Measurements from ENCODE around the gene KCNJ4.

KCNJ4 gene

GRCh38 chr22:38451404-38451803 lies 3.6 kb downstream of the KCNJ4 start:
- no peak for DNase-seq

DNA sequence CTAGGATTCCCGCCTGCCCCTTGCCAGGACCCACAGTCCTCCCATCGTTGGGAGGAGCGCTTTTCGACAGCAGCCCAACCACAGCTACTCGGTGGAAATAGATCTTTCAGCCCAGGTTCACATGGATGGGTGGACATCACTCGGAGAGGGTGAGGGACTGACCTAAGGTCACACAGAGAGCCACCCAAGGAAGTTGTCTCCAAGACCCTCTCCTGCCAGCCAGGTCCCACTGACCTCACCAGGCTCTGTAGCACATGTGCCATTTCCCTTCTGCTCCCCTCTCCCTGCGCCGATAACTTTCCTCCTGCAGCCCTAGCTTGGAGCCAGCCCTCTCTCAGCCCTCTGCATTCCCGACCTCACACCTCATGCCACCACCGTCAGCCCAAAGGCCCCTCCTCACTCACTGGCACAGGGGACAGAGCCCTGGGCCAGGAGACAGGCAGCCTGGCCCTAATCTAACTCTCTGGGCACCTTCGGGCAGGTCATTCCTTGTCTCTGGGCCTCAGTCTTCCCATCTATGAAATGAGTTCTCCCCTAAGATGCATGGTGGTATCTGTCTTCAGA lies 4.7 kb downstream of the KCNJ4 start:
- DNase-seq = no peak

- DNase-seq = no peak
Observed at GRCh38 chr22:38449776-38450175, 5.2 kb downstream of the KCNJ4 start.

DNA sequence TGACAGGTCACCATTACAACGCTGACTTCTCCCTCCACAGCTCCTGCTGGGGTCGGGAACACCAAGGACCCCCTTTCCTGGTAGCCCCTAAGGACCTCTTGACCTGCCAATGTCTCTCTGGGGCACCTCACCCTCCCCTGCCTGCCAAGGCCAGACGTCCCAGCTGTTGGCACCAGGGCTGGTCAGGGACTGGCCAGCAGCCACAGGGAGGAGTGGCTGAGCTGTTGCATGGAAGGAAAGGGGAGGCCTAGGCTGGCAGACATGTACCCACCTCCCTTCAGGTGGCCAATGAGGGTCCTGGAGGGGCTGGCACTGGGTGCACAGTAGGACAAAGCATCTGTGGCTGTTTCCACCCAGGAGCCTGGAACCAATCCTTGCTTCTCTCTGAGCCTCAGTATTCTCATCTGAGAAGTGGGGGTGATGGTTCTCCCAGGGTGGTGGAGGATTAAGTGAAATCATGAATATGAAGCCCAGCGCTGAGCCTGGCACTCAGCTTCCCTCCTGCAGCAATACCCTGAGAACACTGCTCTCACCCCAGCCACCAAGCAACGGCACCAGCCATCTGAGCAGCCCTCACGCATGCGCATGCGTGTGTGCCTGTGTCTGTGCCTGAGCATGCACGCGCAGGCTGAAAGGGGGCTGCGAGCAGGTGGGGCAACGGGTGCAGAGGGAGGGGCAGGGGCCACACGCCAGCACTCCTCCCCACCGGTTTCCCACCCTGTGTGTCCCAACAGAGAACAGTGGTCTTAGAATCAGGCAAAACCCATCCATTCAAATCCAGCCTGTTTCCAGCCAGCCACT lies 5.9 kb downstream of the KCNJ4 start:
- no peak for DNase-seq

- no peak for DNase-seq
Observed at GRCh38 chr22:38446018-38446601, 8.9 kb downstream of the KCNJ4 start.

DNA sequence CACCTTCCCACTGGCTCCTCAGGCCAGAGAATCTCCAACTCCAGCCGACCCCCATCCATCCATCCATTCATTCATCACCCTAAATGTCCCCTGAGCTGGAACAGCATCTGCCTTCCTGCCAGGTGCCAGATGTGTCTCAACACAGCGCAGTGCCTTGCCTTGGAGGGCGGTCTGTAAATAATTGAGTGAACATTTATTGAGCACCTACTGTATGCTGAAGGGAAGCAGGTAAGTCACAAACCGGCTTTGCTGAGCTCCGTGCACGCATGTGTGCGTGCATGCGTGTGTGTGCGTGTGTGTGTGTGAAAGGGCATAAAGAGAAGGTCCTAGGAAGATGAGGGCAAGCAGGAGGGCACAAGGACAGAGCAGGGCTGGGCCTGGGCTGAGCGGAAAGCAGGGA lies 10.2 kb downstream of the KCNJ4 start:
- no peak for DNase-seq

GRCh38 chr22:38443628-38444521 lies 11.1 kb downstream of the KCNJ4 start:
- DNase-seq = no peak

- no peak for DNase-seq
Observed at GRCh38 chr22:38442967-38443627, 11.9 kb downstream of the KCNJ4 start.

GRCh38 chr22:38441620-38442287 lies 13.2 kb downstream of the KCNJ4 start:
- DNase-seq = no peak

- DNase-seq = no peak
Observed at GRCh38 chr22:38440747-38441350, 14.2 kb downstream of the KCNJ4 start.

- no peak for DNase-seq
Observed at GRCh38 chr22:38437416-38437815, 17.6 kb downstream of the KCNJ4 start.

GRCh38 chr22:38436629-38437395 lies 18.2 kb downstream of the KCNJ4 start:
- no peak for DNase-seq

GRCh38 chr22:38435965-38436364 lies 19.0 kb downstream of the KCNJ4 start:
- DNase-seq = no peak

DNA sequence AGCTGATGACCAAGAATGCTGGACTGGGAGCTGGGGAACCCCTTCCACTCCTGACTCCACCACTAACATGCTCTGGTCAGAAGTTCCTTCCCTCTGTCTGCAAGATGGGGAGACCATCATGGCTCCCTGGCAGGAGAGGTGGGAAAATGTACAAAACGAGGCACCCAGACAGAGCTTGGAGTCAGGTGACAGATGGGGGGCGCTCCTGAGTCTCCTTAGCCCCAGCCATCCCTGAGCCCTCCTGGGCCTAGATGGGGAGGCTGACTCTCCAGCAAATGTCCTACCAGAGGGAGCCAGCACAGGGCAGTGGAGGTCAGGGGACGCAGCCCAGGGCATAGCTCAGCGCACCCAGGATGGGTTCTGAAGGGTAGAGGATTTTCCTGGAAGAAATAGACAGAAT lies 20.0 kb downstream of the KCNJ4 start:
- no peak for DNase-seq

GRCh38 chr22:38433871-38434270 lies 21.1 kb downstream of the KCNJ4 start:
- DNase-seq = no peak

- DNase-seq = no peak
Observed at GRCh38 chr22:38432264-38432663, 22.7 kb downstream of the KCNJ4 start.

DNA sequence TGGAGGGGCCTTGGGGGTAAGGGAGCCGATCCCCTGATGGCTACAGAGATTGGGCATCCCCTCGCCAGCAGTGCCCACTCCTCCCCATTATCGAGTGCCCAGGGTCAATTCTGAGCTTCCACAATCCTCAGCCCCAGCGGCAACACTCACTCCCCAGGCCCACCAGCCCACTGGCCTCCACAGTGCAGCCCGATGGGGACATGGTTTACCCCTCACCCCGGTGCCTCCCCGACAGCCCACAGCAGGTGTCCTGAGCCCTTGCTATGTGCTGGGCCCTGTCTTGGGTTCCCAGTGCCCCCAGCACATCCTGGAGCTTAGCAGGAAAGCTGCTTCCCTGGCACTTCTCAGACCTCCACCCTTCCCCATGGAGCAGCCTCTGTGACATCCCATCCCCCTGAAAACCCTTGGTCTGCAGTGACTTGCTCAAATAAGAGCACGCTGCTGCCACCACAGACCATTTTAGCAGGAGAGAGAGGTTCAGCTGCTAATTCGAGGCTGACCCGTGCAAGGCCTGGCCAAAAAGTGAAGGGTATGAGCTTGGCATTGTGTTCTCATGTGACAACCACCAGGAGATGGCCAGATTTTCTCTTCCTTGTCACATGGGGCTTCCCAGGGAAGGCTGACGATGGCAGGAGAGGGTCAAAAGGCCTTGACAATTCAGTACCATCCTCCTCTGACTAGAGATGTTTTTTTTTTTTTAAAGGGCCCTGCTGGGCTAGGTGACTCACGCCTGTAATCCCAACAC lies 23.6 kb downstream of the KCNJ4 start:
- DNase-seq = no peak

DNA sequence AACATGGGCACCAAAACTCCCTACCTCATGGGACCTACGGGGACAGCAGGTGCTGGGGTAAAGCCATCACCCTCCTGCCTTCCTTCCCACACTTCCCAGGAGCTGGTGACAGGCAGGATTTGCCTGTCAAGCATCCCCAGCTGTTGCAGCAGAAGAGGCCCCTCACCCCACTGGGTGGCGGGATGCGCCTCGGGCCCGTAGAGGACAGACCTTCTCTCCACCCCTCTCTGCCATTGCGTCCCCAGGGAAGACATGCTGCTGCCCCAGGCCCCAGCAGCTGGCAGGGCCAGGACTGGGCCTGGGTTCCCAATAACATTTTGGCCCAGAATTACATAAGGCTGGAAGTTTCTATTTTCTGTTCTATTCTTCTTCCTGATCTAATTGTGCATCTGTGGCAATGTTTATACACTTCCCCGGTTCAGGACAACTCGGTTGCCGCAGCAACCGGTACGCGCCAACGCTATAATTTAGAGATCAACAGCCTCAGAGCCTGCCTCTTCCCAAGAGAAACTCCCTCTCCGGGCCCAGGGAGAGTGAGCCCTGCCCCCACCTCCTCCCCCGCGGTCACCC lies 25.4 kb downstream of the KCNJ4 start:
- no peak for DNase-seq

GRCh38 chr22:38428714-38429113 lies 26.3 kb downstream of the KCNJ4 start:
- no peak for DNase-seq

DNA sequence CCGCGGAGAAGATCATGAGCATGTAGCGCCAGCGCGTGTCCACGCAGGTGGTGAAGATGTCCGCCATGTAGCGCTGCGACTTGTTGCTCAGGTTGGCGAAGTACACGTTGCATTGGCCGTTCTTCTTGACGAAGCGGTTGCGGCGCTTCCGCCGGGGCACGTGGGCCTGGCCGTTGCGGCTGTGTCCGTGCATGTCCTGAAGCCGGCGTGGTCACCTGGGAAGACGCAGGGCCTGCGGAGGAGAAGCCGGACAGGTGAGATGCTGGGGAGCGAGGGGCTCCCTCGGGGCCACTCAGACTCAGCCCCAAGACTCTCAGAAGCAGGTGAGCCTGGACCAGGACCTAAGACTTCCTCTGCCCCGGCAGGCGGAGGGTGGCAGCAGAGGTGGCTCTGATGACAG lies 27.1 kb downstream of the KCNJ4 start:
- DNase-seq = no peak

Data from SIG-M5 (cell line).